ENCODE measurements around the gene ZNF276.

The ZNF276 gene

DNA sequence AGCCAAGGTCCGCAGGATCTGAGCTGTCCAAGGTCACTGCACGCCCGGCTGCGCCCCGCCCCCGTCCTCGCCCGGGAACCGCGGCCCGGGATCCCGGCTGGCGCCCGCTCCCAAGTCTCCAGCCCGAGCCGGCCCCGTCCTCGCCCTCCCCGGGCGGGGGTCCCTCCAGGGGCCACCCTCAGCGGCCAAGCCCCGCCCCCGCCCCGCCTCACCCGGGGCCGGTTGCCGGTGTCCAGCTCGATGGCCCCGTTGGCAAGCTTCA, 855 bp upstream of the ZNF276 start:
- H3K4me3 ChIP-seq (ENCODE audit: low read length) = peak overlapping the region; percentile 72
- TF ChIP-seq, protein P1, sequence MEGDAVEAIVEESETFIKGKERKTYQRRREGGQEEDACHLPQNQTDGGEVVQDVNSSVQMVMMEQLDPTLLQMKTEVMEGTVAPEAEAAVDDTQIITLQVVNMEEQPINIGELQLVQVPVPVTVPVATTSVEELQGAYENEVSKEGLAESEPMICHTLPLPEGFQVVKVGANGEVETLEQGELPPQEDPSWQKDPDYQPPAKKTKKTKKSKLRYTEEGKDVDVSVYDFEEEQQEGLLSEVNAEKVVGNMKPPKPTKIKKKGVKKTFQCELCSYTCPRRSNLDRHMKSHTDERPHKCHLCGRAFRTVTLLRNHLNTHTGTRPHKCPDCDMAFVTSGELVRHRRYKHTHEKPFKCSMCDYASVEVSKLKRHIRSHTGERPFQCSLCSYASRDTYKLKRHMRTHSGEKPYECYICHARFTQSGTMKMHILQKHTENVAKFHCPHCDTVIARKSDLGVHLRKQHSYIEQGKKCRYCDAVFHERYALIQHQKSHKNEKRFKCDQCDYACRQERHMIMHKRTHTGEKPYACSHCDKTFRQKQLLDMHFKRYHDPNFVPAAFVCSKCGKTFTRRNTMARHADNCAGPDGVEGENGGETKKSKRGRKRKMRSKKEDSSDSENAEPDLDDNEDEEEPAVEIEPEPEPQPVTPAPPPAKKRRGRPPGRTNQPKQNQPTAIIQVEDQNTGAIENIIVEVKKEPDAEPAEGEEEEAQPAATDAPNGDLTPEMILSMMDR (conservative IDR thresholded peaks at IDR 0.05; ENCODE audit: low read depth, low read length) = no peak
- no peak for DNase-seq (ENCODE audit: low read depth)

DNA sequence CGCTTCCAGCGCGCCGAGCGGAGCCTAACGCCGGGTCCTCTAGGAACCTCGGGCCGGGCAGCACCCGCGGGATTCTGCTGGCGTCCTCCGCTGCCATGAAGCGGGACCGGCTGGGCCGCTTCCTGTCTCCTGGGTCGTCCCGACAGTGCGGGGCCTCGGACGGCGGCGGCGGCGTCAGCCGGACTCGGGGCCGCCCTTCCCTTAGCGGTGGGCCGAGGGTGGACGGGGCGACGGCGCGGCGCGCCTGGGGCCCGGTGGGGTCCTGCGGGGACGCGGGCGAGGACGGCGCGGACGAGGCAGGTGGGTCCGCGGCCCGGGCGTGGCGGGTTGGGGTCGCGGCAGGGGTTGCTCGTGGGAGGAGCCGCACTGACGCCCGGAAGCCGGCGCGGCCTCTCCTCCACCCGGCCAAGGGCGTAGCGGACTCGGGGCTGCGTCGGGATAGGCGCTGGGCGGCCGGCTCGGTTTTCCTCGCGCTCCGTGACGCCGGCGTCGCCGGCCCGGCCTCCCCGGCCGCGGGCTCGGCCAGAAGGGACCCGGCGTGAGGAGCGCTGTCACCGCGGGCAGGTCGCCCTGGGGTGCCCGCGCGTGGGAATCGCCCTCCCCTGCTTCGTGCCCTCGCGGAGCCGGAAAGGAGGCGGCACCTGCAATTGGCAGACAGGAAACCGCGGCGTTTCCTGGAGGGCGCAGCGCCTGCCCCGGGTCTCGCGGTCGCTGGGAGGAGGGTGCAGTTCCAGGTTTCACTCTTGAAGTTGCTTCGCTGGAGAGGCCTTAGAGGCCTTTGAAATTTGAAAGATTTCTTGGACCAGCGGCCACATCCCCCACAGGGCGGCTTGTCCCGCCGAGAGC, 432 bp downstream of the ZNF276 start:
- peak overlapping the region; percentile 72 for H3K4me3 ChIP-seq (ENCODE audit: low read length)
- DNase-seq (ENCODE audit: low read depth) = no peak
- TF ChIP-seq, protein P1 (conservative IDR thresholded peaks at IDR 0.05; ENCODE audit: low read depth, low read length) = no peak

DNA sequence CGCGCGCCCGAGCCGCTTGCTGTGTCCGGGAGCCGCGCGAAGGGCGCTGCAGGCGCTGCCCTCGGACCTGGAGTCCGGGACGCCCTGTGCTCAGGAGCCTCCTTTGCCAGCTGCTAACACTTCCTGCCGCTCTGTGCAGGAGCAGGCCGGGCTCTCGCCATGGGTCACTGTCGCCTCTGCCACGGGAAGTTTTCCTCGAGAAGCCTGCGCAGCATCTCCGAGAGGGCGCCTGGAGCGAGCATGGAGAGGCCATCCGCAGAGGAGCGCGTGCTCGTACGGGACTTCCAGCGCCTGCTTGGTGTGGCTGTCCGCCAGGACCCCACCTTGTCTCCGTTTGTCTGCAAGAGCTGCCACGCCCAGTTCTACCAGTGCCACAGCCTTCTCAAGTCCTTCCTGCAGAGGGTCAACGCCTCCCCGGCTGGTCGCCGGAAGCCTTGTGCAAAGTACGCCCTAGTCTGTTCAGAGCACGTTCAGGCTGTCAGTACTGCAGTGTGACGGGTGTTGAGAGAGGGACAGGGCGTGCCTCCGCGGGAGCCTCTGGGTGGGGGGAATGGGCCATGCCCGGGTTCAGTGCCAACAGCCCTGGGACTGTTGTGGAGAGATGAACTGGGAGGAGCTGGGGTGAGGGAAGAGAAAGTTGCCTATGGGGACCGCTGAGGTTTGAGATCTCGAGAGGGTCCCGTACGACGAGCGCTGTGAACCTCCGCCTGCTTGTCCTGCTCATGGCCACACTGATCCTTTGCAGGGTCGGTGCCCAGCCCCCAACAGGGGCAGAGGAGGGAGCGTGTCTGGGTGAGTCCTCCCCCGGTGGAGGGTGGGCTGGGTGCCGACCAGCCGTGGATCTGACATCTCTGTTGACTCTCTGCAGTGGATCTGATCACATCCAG, 1.3 kb downstream of the ZNF276 start:
- no peak for DNase-seq (ENCODE audit: low read depth)
- TF ChIP-seq, protein P1 (conservative IDR thresholded peaks at IDR 0.05; ENCODE audit: low read depth, low read length) = no peak
- peak overlapping the region; percentile 72 for H3K4me3 ChIP-seq (ENCODE audit: low read length)

DNA sequence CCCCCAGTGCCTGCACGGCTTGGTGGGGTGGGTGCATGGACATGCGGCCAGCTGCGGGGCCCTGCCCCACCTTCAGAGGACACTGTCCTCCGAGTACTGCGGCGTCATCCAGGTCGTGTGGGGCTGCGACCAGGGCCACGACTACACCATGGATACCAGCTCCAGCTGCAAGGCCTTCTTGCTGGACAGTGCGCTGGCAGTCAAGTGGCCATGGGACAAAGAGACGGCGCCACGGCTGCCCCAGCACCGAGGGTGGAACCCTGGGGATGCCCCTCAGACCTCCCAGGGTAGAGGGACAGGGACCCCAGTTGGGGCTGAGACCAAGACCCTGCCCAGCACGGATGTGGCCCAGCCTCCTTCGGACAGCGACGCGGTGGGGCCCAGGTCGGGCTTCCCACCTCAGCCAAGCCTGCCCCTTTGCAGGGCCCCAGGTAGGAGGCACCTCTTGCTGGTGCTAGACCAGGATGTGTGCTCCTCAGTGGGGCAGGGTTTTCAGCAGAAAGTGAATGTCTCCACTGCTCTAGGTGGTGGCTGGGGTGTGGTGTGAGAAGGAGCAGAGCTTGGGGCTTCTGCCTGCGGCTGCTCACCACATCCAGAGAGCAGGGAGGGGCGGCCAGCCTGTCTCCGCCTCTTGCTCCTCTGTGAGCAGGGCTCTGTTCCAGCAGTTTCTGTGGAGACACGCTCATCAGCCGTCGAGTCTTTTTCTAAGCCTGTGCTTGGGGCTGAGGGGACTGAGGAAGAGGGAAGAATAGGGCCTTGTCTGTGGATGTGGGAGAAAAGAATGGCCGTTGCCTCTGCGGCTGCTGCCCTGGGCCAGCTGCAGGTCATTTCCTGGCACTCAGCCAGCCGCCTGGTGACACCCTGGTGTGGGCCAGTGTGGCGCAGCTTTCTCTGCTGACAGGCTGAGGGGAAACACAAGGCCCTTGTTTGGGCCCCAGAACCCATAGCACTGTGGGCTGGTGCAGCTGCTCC, 2.2 kb downstream of the ZNF276 start:
- H3K4me3 ChIP-seq (ENCODE audit: low read length) = no peak overlapping the region
- DNase-seq (ENCODE audit: low read depth) = no peak
- TF ChIP-seq, protein P1 (conservative IDR thresholded peaks at IDR 0.05; ENCODE audit: low read depth, low read length) = no peak

DNA sequence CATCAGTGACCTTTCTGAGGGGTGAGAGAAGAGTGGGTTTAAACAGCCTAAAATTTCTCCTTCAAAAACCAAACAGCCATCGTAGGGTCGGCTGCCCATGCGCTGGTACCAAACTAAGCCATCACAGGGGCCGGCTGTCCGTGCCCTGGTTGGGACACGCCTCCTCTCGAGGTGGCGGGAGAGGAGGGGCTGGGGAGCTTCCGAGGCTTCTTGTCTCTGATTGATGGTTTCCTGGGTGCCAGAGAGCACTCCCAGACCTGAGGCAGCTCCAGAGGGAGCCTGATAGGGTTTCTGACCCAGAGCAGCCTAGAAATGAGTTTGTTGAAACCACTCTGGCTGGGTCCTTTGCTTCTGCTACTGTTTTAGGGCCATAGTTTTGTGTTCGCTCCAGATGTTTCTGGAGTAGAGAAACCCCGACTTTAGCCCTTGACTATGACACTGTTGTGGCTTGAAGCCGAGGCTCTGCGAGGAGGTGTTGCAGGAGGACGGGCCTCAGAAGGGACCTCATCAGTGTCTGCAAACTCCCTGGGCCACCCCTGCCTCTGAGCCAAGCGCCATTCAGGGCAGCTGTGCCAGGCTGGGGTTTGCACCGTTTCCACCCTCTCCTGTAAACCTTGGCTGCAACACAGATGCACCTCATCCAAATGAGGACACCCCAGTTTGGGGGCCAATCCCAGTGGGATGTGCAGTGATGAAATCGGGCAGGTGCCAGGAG, 6.2 kb downstream of the ZNF276 start:
- TF ChIP-seq, protein P1 (conservative IDR thresholded peaks at IDR 0.05; ENCODE audit: low read depth, low read length) = no peak
- no peak for DNase-seq (ENCODE audit: low read depth)
- H3K4me3 ChIP-seq (ENCODE audit: low read length) = no peak overlapping the region

DNA sequence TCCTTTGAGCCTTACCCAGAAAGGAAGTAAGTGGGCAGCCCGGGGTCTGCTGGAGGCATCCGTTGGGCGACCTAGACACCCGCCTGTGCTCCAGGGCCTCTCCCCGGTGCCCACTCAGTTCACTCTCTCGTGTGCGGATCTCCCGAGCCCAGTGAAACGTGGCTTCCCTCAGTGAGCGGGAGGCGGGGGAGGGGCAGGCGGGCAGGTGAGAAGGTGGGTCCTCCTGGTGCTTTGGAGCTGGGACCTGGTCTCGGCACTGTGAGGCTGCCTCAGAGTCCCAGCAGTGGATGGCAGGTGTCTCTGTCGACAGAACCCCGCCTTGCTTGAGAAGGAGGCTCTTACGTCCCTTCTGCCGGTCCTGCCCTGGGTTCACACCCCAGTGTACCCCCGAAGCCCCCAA, 8.0 kb downstream of the ZNF276 start:
- no peak overlapping the region for H3K4me3 ChIP-seq (ENCODE audit: low read length)
- no peak for DNase-seq (ENCODE audit: low read depth)
- TF ChIP-seq, protein P1 (conservative IDR thresholded peaks at IDR 0.05; ENCODE audit: low read depth, low read length) = no peak
